Tibial artery (tissue), 4 donors: Measurements from ENCODE around the gene SLC4A8.
"Not testable (repeated sequence)": the region's sequence is repeated elsewhere in the genome, so short reads cannot be mapped to it uniquely, and the experiment has no call there.

Source experiments
- DNase-seq, 2 donors: peaks; one replicate each; pipeline ENCODE4 v3.0.0-alpha.2; 2019
- H3K27ac ChIP-seq, 2 donors: fragments of 200-600 bp; sonication (generic) in 1 of 2; 1 replicate in 1 of 2; 2 replicates in 1 of 2; pipeline ENCODE4 v1.5.1; 2018 to 2019; ENCODE audit warnings: mild to moderate bottlenecking in 1 of 2
- H3K27me3 ChIP-seq, 2 donors: fragments of 200-600 bp; sonication (generic) in 1 of 2; one replicate each; pipeline versions ENCODE4 v1.5.1 to v1.6.0; 2016 to 2019
- H3K36me3 ChIP-seq, 3 donors: fragments of 200-600 bp; sonication (generic) in 2 of 3; one replicate each; pipeline ENCODE4 v1.5.1; 2016 to 2019; ENCODE audit warnings: mild to moderate bottlenecking in 2 of 3
- H3K4me1 ChIP-seq, 4 donors: fragments of 200-600 bp; sonication (generic) in 2 of 4; 1 replicate in 3 of 4; 2 replicates in 1 of 4; pipeline ENCODE4 v1.5.1; 2016 to 2019
- H3K4me3 ChIP-seq, 2 donors: fragments of 200-600 bp; sonication (generic) in 1 of 2; 1 replicate in 1 of 2; 2 replicates in 1 of 2; pipeline ENCODE4 v1.5.1; 2018 to 2019; ENCODE audit warnings: mild to moderate bottlenecking in 2 of 2
- H3K9me3 ChIP-seq, 3 donors: fragments of 200-600 bp; sonication (generic) in 1 of 3; one replicate each; pipeline ENCODE4 v1.5.1; 2016 to 2019
- intact Hi-C: fragments of 100-400 bp; cut with DNase I; formaldehyde crosslinking; loops from one replicate; pipeline ENCODE4 v1.15.0; 2023; ENCODE audit warnings: low total_unique reads
- TF ChIP-seq, protein P1 (sequence below), 2 experiments: fragments of 200-600 bp in 1 of 2; fragments of 450-650 bp in 1 of 2; IDR thresholded peaks; one replicate each; pipeline ENCODE4 v1.5.1; 2017 to 2019; ENCODE audit warnings: antibody characterized with exemption in 2 of 2, mild to moderate bottlenecking in 1 of 2, moderate library complexity in 1 of 2

SLC4A8 gene

DNA sequence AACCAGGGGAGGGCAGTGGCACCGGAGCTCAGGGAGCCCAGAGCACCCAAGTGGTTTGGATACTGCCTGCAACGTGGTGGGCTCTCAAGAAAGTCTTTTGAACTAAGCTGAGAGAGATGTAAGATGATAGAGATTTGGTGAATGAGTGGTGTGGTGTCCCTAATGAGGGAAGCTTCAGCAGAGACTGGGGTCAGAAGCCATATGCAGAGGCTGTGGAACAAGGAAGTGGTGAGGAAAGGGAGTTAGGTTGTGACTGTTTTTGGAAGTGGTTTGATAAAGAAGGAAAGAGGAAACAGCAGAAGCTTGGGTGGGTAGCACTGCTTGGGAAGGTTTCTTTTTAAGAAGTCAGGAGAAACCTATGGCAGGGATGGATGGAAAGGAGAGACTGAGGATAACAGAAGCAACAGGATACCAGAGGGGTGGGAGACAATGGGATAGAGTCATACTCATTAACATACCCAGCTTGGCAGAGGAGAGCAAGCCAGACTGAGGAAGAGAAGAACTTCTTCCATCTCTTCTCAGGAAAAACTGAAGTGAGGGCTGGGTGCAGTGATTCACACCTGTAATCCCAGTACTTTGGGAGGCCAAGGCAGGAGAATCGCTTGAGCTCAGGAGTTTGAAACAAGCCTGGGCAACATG is 24.1 kb downstream of the SLC4A8 start:
- intact Hi-C loops, result no loop called here
- TF ChIP-seq, protein P1, sequence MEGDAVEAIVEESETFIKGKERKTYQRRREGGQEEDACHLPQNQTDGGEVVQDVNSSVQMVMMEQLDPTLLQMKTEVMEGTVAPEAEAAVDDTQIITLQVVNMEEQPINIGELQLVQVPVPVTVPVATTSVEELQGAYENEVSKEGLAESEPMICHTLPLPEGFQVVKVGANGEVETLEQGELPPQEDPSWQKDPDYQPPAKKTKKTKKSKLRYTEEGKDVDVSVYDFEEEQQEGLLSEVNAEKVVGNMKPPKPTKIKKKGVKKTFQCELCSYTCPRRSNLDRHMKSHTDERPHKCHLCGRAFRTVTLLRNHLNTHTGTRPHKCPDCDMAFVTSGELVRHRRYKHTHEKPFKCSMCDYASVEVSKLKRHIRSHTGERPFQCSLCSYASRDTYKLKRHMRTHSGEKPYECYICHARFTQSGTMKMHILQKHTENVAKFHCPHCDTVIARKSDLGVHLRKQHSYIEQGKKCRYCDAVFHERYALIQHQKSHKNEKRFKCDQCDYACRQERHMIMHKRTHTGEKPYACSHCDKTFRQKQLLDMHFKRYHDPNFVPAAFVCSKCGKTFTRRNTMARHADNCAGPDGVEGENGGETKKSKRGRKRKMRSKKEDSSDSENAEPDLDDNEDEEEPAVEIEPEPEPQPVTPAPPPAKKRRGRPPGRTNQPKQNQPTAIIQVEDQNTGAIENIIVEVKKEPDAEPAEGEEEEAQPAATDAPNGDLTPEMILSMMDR (IDR thresholded peaks at IDR 0.05), result no peak
- H3K9me3 ChIP-seq, result no peaks in the 10 kb centered on the region
- H3K27me3 ChIP-seq, result no peaks in the 10 kb centered on the region
- H3K4me3 ChIP-seq, result no peak overlapping the region
- no peak overlapping the region for H3K27ac ChIP-seq
- H3K36me3 ChIP-seq, result no peaks in the 10 kb centered on the region
- H3K4me1 ChIP-seq, result no peaks in the 10 kb centered on the region
- no peak for DNase-seq

DNA sequence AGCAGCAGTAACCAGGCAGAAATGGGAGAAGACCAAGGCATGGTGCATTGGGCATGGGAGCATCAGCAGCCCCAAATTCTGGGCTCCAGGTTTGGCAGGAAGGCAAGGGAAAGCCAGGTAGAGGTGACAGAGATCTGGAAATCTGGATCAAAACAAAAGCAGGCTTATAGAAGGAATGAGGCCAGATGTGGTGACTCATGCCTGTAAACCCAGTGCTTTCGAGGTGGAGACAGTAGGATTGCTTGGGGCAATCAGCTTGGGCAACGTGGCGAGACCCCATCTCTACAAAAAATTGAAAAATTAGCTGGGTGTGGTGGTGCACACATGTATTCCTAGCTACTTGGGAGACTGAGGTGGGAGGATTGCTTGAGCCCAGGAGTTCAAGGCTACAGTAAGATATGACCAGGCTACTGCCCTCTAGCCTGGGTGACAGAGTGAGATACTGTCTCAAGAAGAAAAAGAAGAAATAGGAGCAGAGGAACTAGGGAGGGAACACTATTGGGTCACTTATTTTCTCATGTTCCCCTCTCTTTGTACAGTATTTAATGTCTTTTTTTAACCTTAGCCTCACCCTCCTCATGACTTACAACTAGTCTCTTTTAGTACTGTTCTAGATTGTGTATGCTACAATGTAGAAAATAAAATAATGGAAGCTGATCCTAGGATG is 25.1 kb downstream of the SLC4A8 start:
- H3K27ac ChIP-seq, result no peak overlapping the region
- H3K4me3 ChIP-seq, result no peak overlapping the region
- intact Hi-C loops, result no loop called here
- H3K9me3 ChIP-seq, result no peaks in the 10 kb centered on the region
- DNase-seq, result no peak
- no peaks in the 10 kb centered on the region for H3K27me3 ChIP-seq
- H3K36me3 ChIP-seq, result no peaks in the 10 kb centered on the region
- no peaks in the 10 kb centered on the region for H3K4me1 ChIP-seq
- TF ChIP-seq, protein P1 (IDR thresholded peaks at IDR 0.05), result no peak

- TF ChIP-seq, protein P1 (IDR thresholded peaks at IDR 0.05), result no peak
- Histone ChIP-seq H3K9me3 (no peaks in the 10 kb centered on the region), H3K36me3 (no peaks in the 10 kb centered on the region), H3K27me3 (no peaks in the 10 kb centered on the region), H3K4me3 (no peak overlapping the region), H3K27ac (no peak overlapping the region), H3K4me1 (no peaks in the 10 kb centered on the region)
- DNase-seq, result no peak
- intact Hi-C loops, result no loop called here
These were observed 25.7 kb downstream of the SLC4A8 start for GRCh38 chr12:51450333-51450732.

DNA sequence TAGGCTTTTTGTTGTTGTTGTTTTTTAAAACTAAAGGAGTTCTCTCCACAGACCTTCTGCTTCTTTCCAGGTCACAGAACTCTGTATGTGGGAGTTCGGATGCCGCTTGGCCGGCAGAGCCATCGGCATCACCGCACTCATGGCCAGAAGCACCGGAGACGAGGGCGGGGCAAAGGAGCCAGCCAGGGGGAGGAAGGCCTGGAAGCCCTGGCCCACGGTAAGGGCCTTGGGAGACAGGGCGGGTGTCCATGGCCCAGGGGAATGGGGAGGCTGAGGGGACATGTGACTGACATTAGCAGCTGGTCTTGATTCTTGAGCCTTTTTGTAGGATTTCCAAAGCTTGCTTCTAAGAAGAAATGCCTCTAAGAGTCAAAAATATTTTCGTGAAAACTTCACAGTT is 26.2 kb downstream of the SLC4A8 start:
- no peaks in the 10 kb centered on the region for H3K36me3 ChIP-seq
- H3K9me3 ChIP-seq, result no peaks in the 10 kb centered on the region
- H3K4me1 ChIP-seq, result no peaks in the 10 kb centered on the region
- no peak overlapping the region for H3K27ac ChIP-seq
- no peak for DNase-seq
- TF ChIP-seq, protein P1 (IDR thresholded peaks at IDR 0.05), result no peak
- no peak overlapping the region for H3K4me3 ChIP-seq
- intact Hi-C loops, result no loop called here
- no peaks in the 10 kb centered on the region for H3K27me3 ChIP-seq

GRCh38 chr12:51454016-51454415 is 29.4 kb downstream of the SLC4A8 start:
- not testable (repeated sequence) for H3K36me3 ChIP-seq, DNase-seq, H3K4me1 ChIP-seq, H3K27ac ChIP-seq, H3K27me3 ChIP-seq, H3K9me3 ChIP-seq, H3K4me3 ChIP-seq
- intact Hi-C loops, result loop anchor here (2.0 kb wide), 1 partner anchor 59 kb away; no protein-coding TSS in a partner anchor

GRCh38 chr12:51455050-51455449 is 30.4 kb downstream of the SLC4A8 start:
- intact Hi-C loops, result loop anchor here (2.0 kb wide), 1 partner anchor 60 kb away; no protein-coding TSS in a partner anchor
- not testable (repeated sequence) for H3K36me3 ChIP-seq, H3K4me3 ChIP-seq, H3K27me3 ChIP-seq, H3K4me1 ChIP-seq, DNase-seq, H3K27ac ChIP-seq, H3K9me3 ChIP-seq
